NOMO-1 (cell line): ENCODE measurements around the gene TCEA2.

Source experiments
- DNase-seq, 2 experiments: peaks; one replicate each; lab custom pipeline; 2025; ENCODE audit not compliant: unreplicated experiment in 2 of 2; lab: John Stamatoyannopoulos, UW

TCEA2 gene

GRCh38 chr20:64062596-64063388, at the start of gene TCEA2:
Gene TCEA2 (plus strand): TSS chr20:64063198. CDS start chr20:64063313, 115 bp downstream.
- peak; percentile 91 to 96 for DNase-seq

GRCh38 chr20:64015635-64016034, 47.4 kb upstream of the TCEA2 start:
- no peak for DNase-seq

- DNase-seq: no peak
Observed at GRCh38 chr20:64021124-64021975, 41.6 kb upstream of the TCEA2 start.

- DNase-seq: no peak
Observed at GRCh38 chr20:64022671-64023360, 40.2 kb upstream of the TCEA2 start.

GRCh38 chr20:64023361-64024140, 39.4 kb upstream of the TCEA2 start:
- DNase-seq: no peak

- no peak for DNase-seq
Observed at GRCh38 chr20:64024141-64024990, 38.6 kb upstream of the TCEA2 start.

- DNase-seq: no peak
Observed at GRCh38 chr20:64025101-64025825, 37.7 kb upstream of the TCEA2 start.

GRCh38 chr20:64025826-64026412, 37.1 kb upstream of the TCEA2 start:
- DNase-seq: no peak

- DNase-seq: no peak
Observed at GRCh38 chr20:64027981-64028685, 34.9 kb upstream of the TCEA2 start.

- DNase-seq: no peak
Observed at GRCh38 chr20:64029293-64030117, 33.5 kb upstream of the TCEA2 start.

- no peak for DNase-seq
Observed at GRCh38 chr20:64030371-64031134, 32.4 kb upstream of the TCEA2 start.

- no peak for DNase-seq
Observed at GRCh38 chr20:64031822-64032314, 31.1 kb upstream of the TCEA2 start.

- no peak for DNase-seq
Observed at GRCh38 chr20:64032706-64033624, 30.0 kb upstream of the TCEA2 start.

GRCh38 chr20:64033981-64034493, 29.0 kb upstream of the TCEA2 start:
- no peak for DNase-seq
